SKM-1 (cell line): Measurements from ENCODE around the gene BTBD1.
A peak's percentile ranks its signal among the peaks of the same experiment; 100 is the strongest.
"Not testable (repeated sequence)": the region's sequence is repeated elsewhere in the genome, so short reads cannot be mapped to it uniquely, and the experiment has no call there.

Source experiments
- DNase-seq: peaks from one replicate; lab custom pipeline; 2025; ENCODE audit not compliant: unreplicated experiment; lab: John Stamatoyannopoulos, UW

The BTBD1 gene

GRCh38 chr15:83094583-83094982 is 27.5 kb upstream of the BTBD1 start:
- no peak for DNase-seq

GRCh38 chr15:83092309-83092976 is 25.4 kb upstream of the BTBD1 start:
- peak; percentile 74 for DNase-seq

GRCh38 chr15:83091965-83092308 is 24.9 kb upstream of the BTBD1 start:
- not testable (repeated sequence) for DNase-seq

GRCh38 chr15:83090465-83090864 is 23.4 kb upstream of the BTBD1 start:
- no peak for DNase-seq

DNA sequence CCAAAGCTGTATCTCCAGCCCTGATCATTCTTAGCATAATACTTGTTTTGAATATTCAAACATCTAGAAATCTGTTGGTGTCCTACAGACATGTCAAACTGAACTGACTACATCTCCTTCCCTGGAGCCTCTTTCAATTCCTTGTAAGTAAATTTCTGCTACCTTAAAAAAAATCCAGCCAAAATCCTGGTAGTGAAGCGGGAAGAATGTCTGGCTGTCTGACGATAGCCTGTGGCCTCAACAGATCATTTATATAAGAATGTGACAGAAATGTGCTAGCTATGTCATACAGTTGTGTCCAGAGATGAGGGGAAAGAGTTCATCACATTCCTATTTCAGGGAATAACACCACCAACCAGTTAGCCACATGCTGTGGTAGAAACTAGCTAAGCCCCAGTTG is 21.8 kb upstream of the BTBD1 start:
- DNase-seq, result no peak

GRCh38 chr15:83087576-83087975 is 20.5 kb upstream of the BTBD1 start:
- no peak for DNase-seq

GRCh38 chr15:83085864-83086552 is 19.0 kb upstream of the BTBD1 start:
- not testable (repeated sequence) for DNase-seq

- DNase-seq, result not testable (repeated sequence)
These were observed 18.4 kb upstream of the BTBD1 start for GRCh38 chr15:83085461-83085860.

DNA sequence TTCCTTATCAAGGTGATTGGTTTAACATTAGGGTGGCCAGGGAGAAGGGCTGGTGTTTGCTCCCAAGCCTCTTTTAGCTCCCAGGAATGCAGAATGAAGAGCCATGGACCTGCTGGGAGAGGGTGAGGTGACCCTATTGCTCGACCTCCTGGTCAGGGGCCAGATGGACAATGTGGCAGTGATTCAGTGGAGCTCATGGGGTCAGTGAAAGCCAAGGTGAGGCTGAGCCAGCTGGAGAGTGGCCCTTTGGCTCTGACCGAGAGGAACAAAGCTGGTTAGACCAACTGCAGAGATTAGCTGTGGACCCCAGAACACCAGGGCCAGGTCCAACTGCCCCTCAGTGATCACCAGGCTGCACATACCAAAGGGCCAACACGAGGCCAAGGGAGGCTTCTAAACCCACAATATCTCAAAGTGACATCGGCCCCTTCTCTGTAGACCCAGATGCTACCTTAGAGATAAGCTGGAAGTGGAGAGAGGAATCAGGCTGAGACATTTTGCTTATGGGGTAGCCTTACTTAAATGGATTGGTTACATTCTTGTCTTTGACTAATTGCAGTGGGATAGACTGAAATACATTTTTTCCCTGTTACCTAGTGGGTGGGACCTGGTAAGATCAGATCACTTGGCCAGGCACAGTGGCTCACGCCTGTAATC is 15.8 kb upstream of the BTBD1 start:
- no peak for DNase-seq

GRCh38 chr15:83081256-83082014 is 14.4 kb upstream of the BTBD1 start:
- DNase-seq, result no peak

DNA sequence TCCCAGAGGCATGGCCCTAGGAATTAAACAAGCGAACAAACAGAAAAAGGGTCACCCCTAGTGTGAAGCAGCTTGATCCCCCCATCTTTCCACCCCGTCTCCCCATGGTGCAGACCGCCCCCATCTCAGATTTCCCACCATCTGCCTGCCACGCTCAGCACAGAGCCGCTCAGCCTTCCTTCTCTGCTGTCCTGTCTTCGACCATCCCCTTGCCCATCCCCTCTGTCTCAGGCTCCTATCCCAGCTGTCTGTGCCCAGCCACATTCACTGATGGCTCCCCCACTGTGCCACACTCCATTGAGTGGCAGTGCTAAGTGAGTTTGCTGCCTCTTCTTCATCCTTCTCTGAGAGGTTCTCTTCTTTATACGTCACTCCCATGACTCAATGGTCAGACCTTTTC is 11.7 kb upstream of the BTBD1 start:
- DNase-seq, result no peak

DNA sequence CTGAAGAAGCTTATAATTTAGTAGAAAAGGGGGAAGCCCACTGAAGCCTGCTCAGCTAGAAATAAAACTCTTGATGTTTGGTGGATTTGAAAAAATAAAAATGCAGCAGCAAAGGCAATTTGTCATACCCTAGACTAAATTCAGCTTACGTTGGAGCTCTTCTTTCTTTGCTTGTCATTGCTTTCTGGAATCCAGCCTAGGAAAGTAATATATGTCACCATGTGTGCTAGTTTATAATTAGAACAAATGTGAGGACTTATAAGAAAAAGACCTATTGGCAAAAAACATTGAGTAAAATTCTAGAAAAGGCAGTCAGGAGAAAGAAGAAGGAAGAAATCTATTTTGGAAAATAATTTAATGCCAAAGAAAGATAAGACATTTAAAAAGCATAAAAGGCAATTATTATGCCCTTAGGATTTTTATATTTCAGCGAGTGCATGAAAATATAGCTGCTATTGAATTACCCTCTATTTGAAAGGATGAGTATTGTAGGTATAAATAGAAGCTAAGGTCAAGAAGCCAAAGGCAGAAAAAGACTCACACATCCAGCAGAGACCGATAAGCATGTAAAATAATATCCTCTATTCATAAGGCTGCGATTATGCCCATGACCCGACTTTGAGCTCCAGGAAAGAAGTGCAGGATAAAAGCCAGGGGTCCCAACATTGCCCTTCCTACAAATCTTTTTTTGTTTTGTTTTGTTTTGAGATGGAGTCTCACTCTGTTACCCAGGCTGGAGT is 10.6 kb upstream of the BTBD1 start:
- DNase-seq, result no peak

DNA sequence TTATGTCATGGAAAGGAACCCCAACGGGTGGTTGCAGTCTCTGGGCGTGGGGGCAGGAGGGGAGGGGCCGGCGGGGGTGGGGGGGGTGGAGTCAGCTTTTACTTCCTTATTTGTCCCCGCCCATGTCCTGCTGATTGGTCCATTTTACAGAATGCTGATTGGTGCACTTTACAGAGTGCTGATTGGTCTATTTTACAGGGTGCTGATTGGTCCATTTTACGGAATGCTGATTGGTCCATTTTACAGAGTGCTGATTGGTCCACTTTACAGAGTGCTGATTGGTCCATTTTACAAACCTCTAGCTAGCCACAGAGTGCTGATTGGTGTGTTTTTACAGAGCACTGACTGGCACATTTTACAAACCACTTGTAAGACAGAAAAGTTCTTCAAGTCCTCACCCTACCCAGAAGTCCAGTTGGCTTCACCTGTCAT is 2.2 kb upstream of the BTBD1 start:
- DNase-seq, result not testable (repeated sequence)

DNA sequence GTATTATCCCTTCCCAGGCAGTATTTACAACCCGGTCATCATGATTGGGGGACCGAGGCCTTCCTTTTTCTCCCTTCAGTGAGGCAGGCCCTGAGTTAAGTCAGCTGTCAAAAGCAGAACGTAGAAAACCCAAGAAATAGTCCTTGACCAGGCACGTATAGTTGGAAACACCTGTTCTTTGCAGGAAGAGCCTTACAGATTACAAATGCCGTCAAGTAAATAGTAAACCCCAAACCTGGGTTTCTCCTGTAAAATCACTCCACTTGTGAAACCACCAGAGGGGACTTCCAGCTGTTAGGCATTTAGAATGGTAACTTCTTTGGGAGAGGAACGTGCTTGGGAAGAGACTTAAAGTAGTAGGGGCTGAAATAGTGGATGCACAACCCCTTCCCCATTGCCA is 1.0 kb upstream of the BTBD1 start:
- no peak for DNase-seq

DNA sequence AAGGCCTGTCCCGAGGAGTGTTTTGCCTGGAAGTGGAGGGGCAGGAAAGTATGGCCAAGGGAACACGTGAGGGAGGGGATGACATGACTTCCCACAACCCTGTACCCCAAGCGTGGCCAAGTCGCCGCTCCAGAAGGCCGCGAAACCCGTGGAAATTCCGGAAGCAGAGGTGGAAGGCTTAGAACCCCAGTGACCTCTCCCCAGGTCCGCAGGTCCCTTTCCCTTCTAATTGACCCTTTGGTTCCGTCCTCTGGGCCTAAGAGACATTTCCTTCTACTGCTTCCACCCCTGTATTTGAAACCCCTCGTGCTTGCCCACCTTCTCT is 548 bp upstream of the BTBD1 start:
- no peak for DNase-seq

GRCh38 chr15:83066034-83066733 is 868 bp downstream of the BTBD1 start:
- DNase-seq, result no peak

DNA sequence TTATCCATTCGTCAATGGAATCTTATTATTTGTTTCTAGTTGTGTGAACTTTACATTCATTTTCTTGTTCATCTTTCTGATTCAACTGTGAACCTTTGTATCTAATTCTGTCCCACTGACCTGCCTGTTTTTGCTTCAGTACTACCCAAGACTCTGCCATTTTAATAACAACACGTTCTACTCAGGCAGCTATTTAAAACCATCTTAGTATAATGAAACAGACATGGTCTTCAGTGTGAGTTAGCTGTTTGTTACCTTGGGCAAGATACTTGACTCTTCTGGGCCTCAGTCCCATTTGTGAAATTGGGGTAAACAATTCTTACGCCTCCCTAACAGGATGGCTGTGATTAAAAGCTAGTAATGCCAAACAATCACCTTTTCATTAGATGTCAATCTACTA is 1.6 kb downstream of the BTBD1 start:
- no peak for DNase-seq

DNA sequence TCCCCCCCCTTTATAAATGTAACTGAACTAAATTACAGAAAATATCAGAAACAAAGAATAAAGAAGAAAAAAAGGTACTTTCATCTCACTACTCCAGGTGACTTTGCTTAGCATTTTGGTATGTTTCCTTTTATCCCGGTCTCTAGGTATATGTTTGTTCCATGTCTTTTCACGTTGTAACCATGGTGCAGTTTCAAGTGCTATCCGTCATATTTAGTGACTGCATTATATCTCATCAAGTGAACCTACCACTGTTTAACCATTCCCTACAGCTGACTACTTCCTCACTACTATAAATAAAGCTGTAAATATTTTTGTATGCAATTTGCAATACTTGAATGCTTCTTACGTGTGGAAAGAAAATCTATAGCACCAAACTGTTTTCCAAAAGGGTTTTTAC is 2.2 kb downstream of the BTBD1 start:
- DNase-seq, result no peak

DNA sequence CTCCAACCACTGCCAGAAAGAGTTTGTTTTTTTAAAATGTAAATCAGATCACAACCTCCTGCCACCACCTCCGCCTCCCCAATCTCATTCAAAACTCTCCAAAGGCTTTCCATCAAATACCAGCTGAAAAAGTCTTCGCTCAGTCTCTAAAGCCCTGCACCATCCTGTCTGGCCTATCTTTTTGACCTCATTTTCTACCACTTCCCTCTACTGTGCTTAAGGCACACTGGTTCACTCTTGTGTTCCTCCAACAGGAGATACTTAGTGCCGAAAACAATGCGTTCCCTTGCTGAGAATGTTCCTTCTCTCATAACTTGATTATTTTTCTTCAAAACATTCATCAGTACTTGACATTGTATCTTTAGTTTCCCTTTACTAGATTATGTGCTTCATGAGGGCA is 3.5 kb downstream of the BTBD1 start:
- DNase-seq, result no peak

DNA sequence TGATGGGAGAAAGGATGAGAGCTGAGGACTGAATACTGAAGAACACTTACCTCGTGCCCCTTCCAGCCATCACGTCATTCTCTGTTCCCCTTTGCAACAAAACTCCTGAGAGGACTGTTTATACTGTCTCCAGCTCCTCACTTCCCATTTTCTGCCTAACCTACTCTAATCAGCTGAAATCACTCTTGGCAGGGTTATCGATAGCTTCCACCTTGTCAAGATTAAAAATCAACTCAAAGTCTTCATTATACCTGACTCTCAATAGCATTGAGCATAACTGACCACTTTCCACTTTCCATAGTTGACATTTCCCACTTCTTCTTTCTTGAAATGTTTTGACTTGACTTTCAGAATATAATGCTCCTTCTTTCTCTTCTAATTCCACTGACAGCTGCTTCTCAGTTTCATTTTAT is 4.3 kb downstream of the BTBD1 start:
- DNase-seq, result peak; percentile 50

DNA sequence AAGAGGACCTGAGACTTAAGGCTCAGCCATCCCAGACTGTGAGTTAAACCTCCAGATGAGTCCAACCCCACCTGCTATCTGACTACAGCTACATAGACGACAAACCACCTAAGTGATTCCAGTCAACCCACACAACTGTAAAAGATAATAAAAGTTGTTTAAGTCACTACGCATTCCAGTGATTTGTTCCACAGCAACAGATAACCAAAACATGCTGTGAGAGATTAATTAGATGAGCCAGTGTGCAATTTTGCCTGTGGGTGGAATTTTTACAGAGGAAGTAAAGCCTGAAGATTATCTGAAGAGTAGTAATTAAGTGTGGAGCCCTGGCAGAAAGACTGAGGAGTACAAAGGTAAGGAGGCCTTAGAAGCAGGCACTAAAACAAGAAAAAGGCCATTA is 5.4 kb downstream of the BTBD1 start:
- DNase-seq, result no peak
